Fibroblast of lung (primary cell): Measurements from ENCODE around the gene MS4A15. TPM values are rescaled to one million over a fixed set of nuclear protein-coding genes. Genes with fewer than 3 reads are reported as not detected.
"Not testable (repeated sequence)": the region's sequence is repeated elsewhere in the genome, so short reads cannot be mapped to it uniquely, and the experiment has no call there.

Experiments
- DNase-seq, 2 donors: peaks; one replicate each; pipeline versions ENCODE4 v3.0.0 to v3.0.0-alpha.2; 2010; ENCODE audit warnings: low read depth in 2 of 2
- H2AFZ ChIP-seq: 2 replicates; pipeline ENCODE4 v1.5.1; 2012; ENCODE audit warnings: low read length, control low read depth, inconsistent platforms
- H3K27ac ChIP-seq: 2 replicates; pipeline ENCODE4 v1.5.1; 2011; ENCODE audit warnings: low read length, control low read depth; ENCODE audit not compliant: insufficient read depth
- H3K27me3 ChIP-seq: 2 replicates; pipeline ENCODE4 v1.5.1; 2011; ENCODE audit warnings: mild to moderate bottlenecking, low read length; ENCODE audit not compliant: control insufficient read depth, insufficient read depth
- H3K36me3 ChIP-seq: 2 replicates; pipeline ENCODE4 v1.5.1; 2011; ENCODE audit warnings: low read length; ENCODE audit not compliant: control insufficient read depth, insufficient read depth
- H3K4me1 ChIP-seq: 2 replicates; pipeline ENCODE4 v1.5.1; 2011; ENCODE audit warnings: low read length; ENCODE audit not compliant: control insufficient read depth, insufficient read depth; ENCODE audit errors: extremely low read depth
- H3K4me2 ChIP-seq: 2 replicates; pipeline ENCODE4 v1.5.1; 2011; ENCODE audit warnings: low read length, control low read depth; ENCODE audit not compliant: insufficient read depth; ENCODE audit errors: extremely low read depth
- H3K4me3 ChIP-seq, 4 experiments: fragments of 200-600 bp in 1 of 4; sonication (generic) in 1 of 4; replicated peaks in 1 of 4; 2 replicates each; pipeline ENCODE4 v1.5.1; 2011 to 2016; ENCODE audit warnings: low read length in 4 of 4, low read depth in 3 of 4, mild to moderate bottlenecking in 3 of 4, control low read depth in 2 of 4, inconsistent platforms in 1 of 4, mixed read lengths in 1 of 4; ENCODE audit not compliant: insufficient read depth in 1 of 4; ENCODE audit errors: control extremely low read depth in 1 of 4
- H3K79me2 ChIP-seq: 2 replicates; pipeline ENCODE4 v1.5.1; 2012; ENCODE audit warnings: mild to moderate bottlenecking, low read length, inconsistent platforms; ENCODE audit not compliant: control insufficient read depth, insufficient read depth
- H3K9ac ChIP-seq: 2 replicates; pipeline ENCODE4 v1.5.1; 2011; ENCODE audit warnings: mild to moderate bottlenecking, low read length, control low read depth; ENCODE audit not compliant: insufficient read depth
- H3K9me3 ChIP-seq: 2 replicates; pipeline ENCODE4 v1.5.1; 2012; ENCODE audit warnings: low read depth, low read length; ENCODE audit not compliant: control insufficient read depth, insufficient read depth
- H4K20me1 ChIP-seq: 2 replicates; pipeline ENCODE4 v1.5.1; 2011; ENCODE audit warnings: low read length; ENCODE audit not compliant: control insufficient read depth, insufficient read depth; ENCODE audit errors: extremely low read depth
- EZH2 ChIP-seq: IDR thresholded peaks from 2 replicates; pipeline ENCODE4 v1.5.1; 2012; ENCODE audit warnings: low read length, control low read depth, mild to moderate bottlenecking; ENCODE audit errors: missing control alignments
- polyA plus RNA-seq, 2 donors: library from polyadenylated mRNA; depleted of rRNA in 1 of 2; stranded (reverse) in 1 of 2; unstranded in 1 of 2; fragments of >200 nt; gene quantifications; 2 replicates each; pipeline ENCODE4 v1.2.1, GENCODE V29; 2011 to 2012; ENCODE audit warnings: missing spikeins in 1 of 2
- total RNA-seq: library from RNA; depleted of rRNA; stranded (reverse); fragments of >200 nt; gene quantifications from 2 replicates; pipeline ENCODE4 v1.2.1, GENCODE V29; 2014
- TF ChIP-seq, protein P1 (sequence below), 2 donors: IDR thresholded peaks in 1 of 2; conservative IDR thresholded peaks in 1 of 2; 1 replicate in 1 of 2; 2 replicates in 1 of 2; pipeline ENCODE4 v1.5.1; 2011 to 2012; ENCODE audit warnings: low read length in 2 of 2, control low read depth in 1 of 2, inconsistent platforms in 1 of 2, low read depth in 1 of 2, mild to moderate bottlenecking in 1 of 2

Gene MS4A15
- total and polyA plus RNA-seq, 2 donors (not counting 1 experiment from before 2014, with no cell fraction given), result not detected

DNA sequence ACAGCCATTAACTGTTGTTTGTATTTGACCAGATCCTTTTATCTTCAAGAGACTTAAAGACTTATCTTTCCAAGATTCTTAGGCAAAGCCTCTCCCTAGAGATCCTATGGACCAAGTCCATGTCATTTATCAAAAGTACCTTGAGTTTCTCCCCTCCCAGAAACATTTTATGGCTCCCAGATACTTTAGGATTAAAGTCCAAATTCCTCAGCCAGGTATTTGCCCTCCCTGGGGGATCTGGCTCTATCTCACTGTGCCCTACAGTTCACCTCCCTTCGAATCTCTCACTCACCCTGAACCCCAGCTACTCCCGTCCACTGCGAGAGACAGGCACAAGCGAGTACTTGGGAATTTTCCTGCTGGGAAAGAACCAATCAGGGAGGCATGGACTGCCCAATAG is 45.4 kb upstream of the MS4A15 start:
- Histone ChIP-seq H3K27me3 (no peaks in the 10 kb centered on the region), H2AFZ (no peak overlapping the region), H4K20me1 (no peaks in the 10 kb centered on the region), H3K79me2 (no peaks in the 10 kb centered on the region), H3K9me3 (no peaks in the 10 kb centered on the region), H3K36me3 (no peaks in the 10 kb centered on the region), H3K27ac (no peak overlapping the region), H3K4me3 (no peak overlapping the region), H3K9ac (no peak overlapping the region), H3K4me2 (no peak overlapping the region), H3K4me1 (no peaks in the 10 kb centered on the region)
- DNase-seq, result no peak
- TF ChIP-seq, protein P1, sequence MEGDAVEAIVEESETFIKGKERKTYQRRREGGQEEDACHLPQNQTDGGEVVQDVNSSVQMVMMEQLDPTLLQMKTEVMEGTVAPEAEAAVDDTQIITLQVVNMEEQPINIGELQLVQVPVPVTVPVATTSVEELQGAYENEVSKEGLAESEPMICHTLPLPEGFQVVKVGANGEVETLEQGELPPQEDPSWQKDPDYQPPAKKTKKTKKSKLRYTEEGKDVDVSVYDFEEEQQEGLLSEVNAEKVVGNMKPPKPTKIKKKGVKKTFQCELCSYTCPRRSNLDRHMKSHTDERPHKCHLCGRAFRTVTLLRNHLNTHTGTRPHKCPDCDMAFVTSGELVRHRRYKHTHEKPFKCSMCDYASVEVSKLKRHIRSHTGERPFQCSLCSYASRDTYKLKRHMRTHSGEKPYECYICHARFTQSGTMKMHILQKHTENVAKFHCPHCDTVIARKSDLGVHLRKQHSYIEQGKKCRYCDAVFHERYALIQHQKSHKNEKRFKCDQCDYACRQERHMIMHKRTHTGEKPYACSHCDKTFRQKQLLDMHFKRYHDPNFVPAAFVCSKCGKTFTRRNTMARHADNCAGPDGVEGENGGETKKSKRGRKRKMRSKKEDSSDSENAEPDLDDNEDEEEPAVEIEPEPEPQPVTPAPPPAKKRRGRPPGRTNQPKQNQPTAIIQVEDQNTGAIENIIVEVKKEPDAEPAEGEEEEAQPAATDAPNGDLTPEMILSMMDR (conservative IDR thresholded peaks at IDR 0.05 in 1 of 2, IDR thresholded peaks at IDR 0.05 in 1 of 2; ENCODE audit: low read depth in 1 of 2, low read length in 2 of 2), result no peak
- TF ChIP-seq EZH2, result no peak

DNA sequence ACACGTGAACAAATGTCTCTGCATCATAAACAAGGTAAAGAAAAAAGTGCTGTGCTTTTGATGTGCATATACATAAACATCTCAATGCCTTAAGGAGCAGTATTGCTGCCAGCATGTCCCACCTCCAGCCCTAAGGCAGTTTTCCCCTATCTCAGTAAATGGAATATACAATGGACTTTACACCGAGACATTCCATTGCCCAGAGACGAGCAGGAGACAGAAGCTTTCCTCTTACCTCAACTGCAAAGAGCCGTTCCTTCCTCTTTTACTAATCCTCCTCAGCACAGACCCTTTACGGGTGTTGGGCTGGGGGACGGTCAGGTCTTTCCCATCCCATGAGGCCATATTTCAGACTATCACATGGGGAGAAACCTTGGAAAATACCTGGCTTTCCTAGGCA is 43.2 kb upstream of the MS4A15 start:
- DNase-seq, H3K27me3 ChIP-seq, H3K9ac ChIP-seq, H3K27ac ChIP-seq, H3K9me3 ChIP-seq, H3K36me3 ChIP-seq, H2AFZ ChIP-seq, H3K79me2 ChIP-seq, H4K20me1 ChIP-seq, H3K4me3 ChIP-seq, H3K4me1 ChIP-seq, H3K4me2 ChIP-seq: not testable (repeated sequence)

DNA sequence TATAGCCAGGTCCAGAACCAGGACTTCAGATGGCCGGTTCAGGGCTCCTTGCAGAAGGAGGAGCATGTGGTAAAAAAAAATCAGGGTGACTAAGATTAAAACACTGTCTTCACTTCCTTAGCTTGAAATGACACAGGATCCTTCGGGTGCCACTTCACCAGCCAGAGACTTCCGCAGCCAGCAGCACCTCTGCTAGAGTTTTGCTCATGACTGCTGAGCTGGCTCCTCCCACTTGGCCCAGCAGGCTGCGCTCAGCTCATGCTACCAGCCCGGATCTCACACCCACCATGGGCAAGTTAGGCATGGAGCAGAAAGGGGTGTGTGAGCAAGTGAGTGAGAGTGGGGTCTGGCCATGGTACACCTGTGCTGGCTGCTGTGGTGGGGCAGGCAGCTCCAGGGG is 38.7 kb upstream of the MS4A15 start:
- H3K4me3 ChIP-seq, result no peak overlapping the region
- H3K4me1 ChIP-seq, result no peaks in the 10 kb centered on the region
- H3K27me3 ChIP-seq, result no peaks in the 10 kb centered on the region
- no peaks in the 10 kb centered on the region for H3K9me3 ChIP-seq
- DNase-seq, result no peak
- no peaks in the 10 kb centered on the region for H4K20me1 ChIP-seq
- H3K27ac ChIP-seq, result no peak overlapping the region
- TF ChIP-seq, protein P1 (conservative IDR thresholded peaks at IDR 0.05 in 1 of 2, IDR thresholded peaks at IDR 0.05 in 1 of 2; ENCODE audit: low read depth in 1 of 2, low read length in 2 of 2), result no peak
- no peak for TF ChIP-seq EZH2
- no peaks in the 10 kb centered on the region for H3K36me3 ChIP-seq
- H3K9ac ChIP-seq, result no peak overlapping the region
- no peak overlapping the region for H3K4me2 ChIP-seq
- H3K79me2 ChIP-seq, result no peaks in the 10 kb centered on the region
- H2AFZ ChIP-seq, result no peak overlapping the region
